HEK293 (cell line): ENCODE measurements around the gene ZKSCAN8.

Experiments used
- FEZF1 ChIP-seq: fragments of 450-650 bp; formaldehyde crosslinking; IDR thresholded peaks from 2 replicates; pipeline ENCODE4 v1.5.1; 2016; ENCODE audit warnings: missing biosample characterization, missing genetic modification characterization
- GLI2 ChIP-seq: fragments of 450-650 bp; formaldehyde crosslinking; IDR thresholded peaks from 2 replicates; pipeline ENCODE4; 2017; ENCODE audit warnings: missing biosample characterization, missing genetic modification characterization, low read depth, borderline replicate concordance
- GLIS1 ChIP-seq: fragments of 450-650 bp; formaldehyde crosslinking; IDR thresholded peaks from 2 replicates; pipeline ENCODE4 v1.5.1; 2016; ENCODE audit warnings: missing biosample characterization, missing genetic modification characterization
- HOXA7 ChIP-seq: sonication (generic); formaldehyde crosslinking; IDR thresholded peaks from 2 replicates; pipeline ENCODE4 v1.8.1; 2022; ENCODE audit warnings: missing genetic modification reagents, borderline replicate concordance
- HOXC10 ChIP-seq: sonication (generic); formaldehyde crosslinking; IDR thresholded peaks from 2 replicates; pipeline ENCODE4 v1.8.1; 2023; ENCODE audit warnings: mild to moderate bottlenecking, missing genetic modification reagents
- KLF7 ChIP-seq: fragments of 450-650 bp; formaldehyde crosslinking; IDR thresholded peaks from 2 replicates; pipeline ENCODE4 v1.5.1; 2016; ENCODE audit warnings: missing biosample characterization, missing genetic modification characterization, borderline replicate concordance
- KLF8 ChIP-seq: fragments of 450-650 bp; formaldehyde crosslinking; IDR thresholded peaks from 2 replicates; pipeline ENCODE4 v1.5.1; 2016; ENCODE audit warnings: missing biosample characterization, missing genetic modification characterization
- MYNN ChIP-seq: fragments of 450-650 bp; formaldehyde crosslinking; IDR thresholded peaks from 2 replicates; pipeline ENCODE4 v1.5.1; 2016; ENCODE audit warnings: missing biosample characterization, missing genetic modification characterization, borderline replicate concordance
- REPIN1 ChIP-seq: fragments of 450-650 bp; formaldehyde crosslinking; IDR thresholded peaks from 2 replicates; pipeline ENCODE4 v1.5.1; 2017; ENCODE audit warnings: missing biosample characterization, missing genetic modification characterization, low read depth
- SALL2 ChIP-seq: fragments of 450-650 bp; formaldehyde crosslinking; IDR thresholded peaks from 2 replicates; pipeline ENCODE4 v1.5.0; 2017; ENCODE audit warnings: missing biosample characterization, mild to moderate bottlenecking, missing genetic modification characterization, borderline replicate concordance
- SCRT1 ChIP-seq: fragments of 450-650 bp; formaldehyde crosslinking; IDR thresholded peaks from 2 replicates; pipeline ENCODE4 v1.5.1; 2016; ENCODE audit warnings: missing biosample characterization, missing genetic modification characterization, borderline replicate concordance
- SP7 ChIP-seq: fragments of 450-650 bp; formaldehyde crosslinking; IDR thresholded peaks from 2 replicates; pipeline ENCODE4 v1.5.1; 2016; ENCODE audit warnings: missing biosample characterization, missing genetic modification characterization
- ZNF132 ChIP-seq: fragments of 450-650 bp; formaldehyde crosslinking; IDR thresholded peaks from 2 replicates; pipeline ENCODE4 v1.5.1; 2017; ENCODE audit warnings: missing biosample characterization, missing genetic modification characterization, borderline replicate concordance
- ZNF174 ChIP-seq: fragments of 450-650 bp; formaldehyde crosslinking; IDR thresholded peaks from 2 replicates; pipeline ENCODE4 v1.5.0; 2017; ENCODE audit warnings: missing biosample characterization, mild to moderate bottlenecking, missing genetic modification characterization
- ZNF175 ChIP-seq: fragments of 450-650 bp; formaldehyde crosslinking; IDR thresholded peaks from 2 replicates; pipeline ENCODE4 v1.5.1; 2016; ENCODE audit warnings: missing biosample characterization, missing genetic modification characterization
- ZNF202 ChIP-seq: fragments of 450-650 bp; formaldehyde crosslinking; IDR thresholded peaks from 2 replicates; pipeline ENCODE4 v1.5.1; 2016; ENCODE audit warnings: missing biosample characterization, missing genetic modification characterization, borderline replicate concordance
- ZNF223 ChIP-seq: fragments of 450-650 bp; formaldehyde crosslinking; IDR thresholded peaks from 2 replicates; pipeline ENCODE4 v1.5.1; 2016; ENCODE audit warnings: missing biosample characterization, missing genetic modification characterization
- ZNF23 ChIP-seq: fragments of 450-650 bp; formaldehyde crosslinking; IDR thresholded peaks from 2 replicates; pipeline ENCODE4 v1.5.1; 2016; ENCODE audit warnings: missing biosample characterization, missing genetic modification characterization, borderline replicate concordance
- ZNF366 ChIP-seq: fragments of 450-650 bp; formaldehyde crosslinking; conservative IDR thresholded peaks from 2 replicates; pipeline ENCODE4 v1.5.1; 2016; ENCODE audit warnings: missing biosample characterization, missing genetic modification characterization
- ZNF394 ChIP-seq: fragments of 450-650 bp; formaldehyde crosslinking; IDR thresholded peaks from 2 replicates; pipeline ENCODE4 v1.5.1; 2016; ENCODE audit warnings: missing biosample characterization, missing genetic modification characterization, mild to moderate bottlenecking, moderate library complexity, borderline replicate concordance
- ZNF510 ChIP-seq: fragments of 450-650 bp; formaldehyde crosslinking; IDR thresholded peaks from 2 replicates; pipeline ENCODE4 v1.5.1; 2018; ENCODE audit warnings: mild to moderate bottlenecking, missing genetic modification characterization, missing biosample characterization; ENCODE audit not compliant: insufficient replicate concordance
- ZNF555 ChIP-seq: fragments of 450-650 bp; formaldehyde crosslinking; conservative IDR thresholded peaks from 2 replicates; pipeline ENCODE4 v1.5.1; 2017; ENCODE audit warnings: missing biosample characterization, mild to moderate bottlenecking, missing genetic modification characterization, inconsistent platforms
- ZNF623 ChIP-seq: fragments of 450-650 bp; formaldehyde crosslinking; IDR thresholded peaks from 2 replicates; pipeline ENCODE4 v1.5.1; 2016; ENCODE audit warnings: missing biosample characterization, missing genetic modification characterization
- ZNF830 ChIP-seq: fragments of 450-650 bp; IDR thresholded peaks from 2 replicates; pipeline ENCODE4 v1.5.0; 2018; ENCODE audit warnings: missing biosample characterization, missing genetic modification characterization, low read depth, mild to moderate bottlenecking, moderate library complexity
- ZSCAN16 ChIP-seq: fragments of 450-650 bp; formaldehyde crosslinking; IDR thresholded peaks from 2 replicates; pipeline ENCODE4 v1.5.1; 2016; ENCODE audit warnings: missing biosample characterization, missing genetic modification characterization
- TF ChIP-seq, protein P1 (sequence below): fragments of 450-650 bp; IDR thresholded peaks from 2 replicates; pipeline ENCODE4 v1.5.1; 2018; ENCODE audit warnings: missing biosample characterization, mild to moderate bottlenecking, missing genetic modification characterization
- TF ChIP-seq, protein P2 (sequence below): fragments of 450-650 bp; formaldehyde crosslinking; IDR thresholded peaks from 2 replicates; pipeline ENCODE4 v1.5.1; 2016; ENCODE audit warnings: missing biosample characterization, missing genetic modification characterization
- TF ChIP-seq, protein P3 (sequence below): fragments of 450-650 bp; formaldehyde crosslinking; IDR thresholded peaks from 2 replicates; pipeline ENCODE4 v1.5.1; 2016; ENCODE audit warnings: missing biosample characterization, missing genetic modification characterization
- TF ChIP-seq, protein P4 (sequence below): fragments of 450-650 bp; formaldehyde crosslinking; IDR thresholded peaks from 2 replicates; pipeline ENCODE4 v1.5.1; 2016; ENCODE audit warnings: missing biosample characterization, missing genetic modification characterization
- TF ChIP-seq, protein P5 (sequence below): fragments of 450-650 bp; formaldehyde crosslinking; IDR thresholded peaks from 2 replicates; pipeline ENCODE4 v1.5.1; 2016; ENCODE audit warnings: missing biosample characterization, missing genetic modification characterization

ZKSCAN8 gene

DNA sequence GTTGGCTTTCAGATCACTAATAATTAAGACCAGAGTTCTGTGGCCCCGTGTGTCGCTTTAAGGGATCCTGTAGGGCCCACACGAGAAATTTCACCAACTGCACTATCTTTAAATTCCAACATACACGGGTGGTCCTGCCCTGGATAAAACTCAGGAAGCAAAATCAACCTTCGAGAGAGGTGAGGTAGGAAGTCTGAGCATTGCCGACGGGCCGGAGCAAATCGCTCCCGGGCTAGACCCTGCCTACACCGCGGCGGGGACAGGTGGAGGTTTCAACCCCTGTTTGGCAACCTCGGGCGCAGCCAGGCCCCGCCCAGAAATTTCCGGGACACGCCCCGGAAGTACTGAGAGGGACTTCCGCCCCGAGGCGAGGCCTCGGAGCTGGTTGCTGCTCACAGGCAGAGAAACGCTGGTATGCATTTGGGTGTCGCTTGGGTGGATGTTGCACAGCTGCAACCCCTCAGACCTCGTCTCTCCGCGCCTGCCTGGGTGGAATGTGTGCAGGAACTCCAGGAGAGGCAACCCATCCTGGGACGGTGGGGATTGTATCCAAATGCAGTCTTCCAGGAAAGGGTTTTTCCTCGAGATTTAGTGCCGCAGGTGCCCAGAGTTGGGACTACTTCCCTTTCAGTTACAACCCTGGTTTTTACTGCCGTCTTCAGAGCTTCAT lies 19.9 kb downstream of the ZKSCAN8 start (continued):
- TF ChIP-seq, protein P1, sequence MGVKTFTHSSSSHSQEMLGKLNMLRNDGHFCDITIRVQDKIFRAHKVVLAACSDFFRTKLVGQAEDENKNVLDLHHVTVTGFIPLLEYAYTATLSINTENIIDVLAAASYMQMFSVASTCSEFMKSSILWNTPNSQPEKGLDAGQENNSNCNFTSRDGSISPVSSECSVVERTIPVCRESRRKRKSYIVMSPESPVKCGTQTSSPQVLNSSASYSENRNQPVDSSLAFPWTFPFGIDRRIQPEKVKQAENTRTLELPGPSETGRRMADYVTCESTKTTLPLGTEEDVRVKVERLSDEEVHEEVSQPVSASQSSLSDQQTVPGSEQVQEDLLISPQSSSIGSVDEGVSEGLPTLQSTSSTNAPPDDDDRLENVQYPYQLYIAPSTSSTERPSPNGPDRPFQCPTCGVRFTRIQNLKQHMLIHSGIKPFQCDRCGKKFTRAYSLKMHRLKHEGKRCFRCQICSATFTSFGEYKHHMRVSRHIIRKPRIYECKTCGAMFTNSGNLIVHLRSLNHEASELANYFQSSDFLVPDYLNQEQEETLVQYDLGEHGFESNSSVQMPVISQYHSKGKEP, result no peak
- no peak for TF ChIP-seq FEZF1 (tag by site-specific recombination)
- TF ChIP-seq ZNF510 (tag by site-specific recombination), result no peak
- TF ChIP-seq MYNN (tag by site-specific recombination), result no peak
- TF ChIP-seq ZNF132 (tag by site-specific recombination), result no peak
- TF ChIP-seq GLI2 (tag by site-specific recombination), result no peak
- no peak for TF ChIP-seq ZNF175 (tag by site-specific recombination)
- TF ChIP-seq, protein P2, sequence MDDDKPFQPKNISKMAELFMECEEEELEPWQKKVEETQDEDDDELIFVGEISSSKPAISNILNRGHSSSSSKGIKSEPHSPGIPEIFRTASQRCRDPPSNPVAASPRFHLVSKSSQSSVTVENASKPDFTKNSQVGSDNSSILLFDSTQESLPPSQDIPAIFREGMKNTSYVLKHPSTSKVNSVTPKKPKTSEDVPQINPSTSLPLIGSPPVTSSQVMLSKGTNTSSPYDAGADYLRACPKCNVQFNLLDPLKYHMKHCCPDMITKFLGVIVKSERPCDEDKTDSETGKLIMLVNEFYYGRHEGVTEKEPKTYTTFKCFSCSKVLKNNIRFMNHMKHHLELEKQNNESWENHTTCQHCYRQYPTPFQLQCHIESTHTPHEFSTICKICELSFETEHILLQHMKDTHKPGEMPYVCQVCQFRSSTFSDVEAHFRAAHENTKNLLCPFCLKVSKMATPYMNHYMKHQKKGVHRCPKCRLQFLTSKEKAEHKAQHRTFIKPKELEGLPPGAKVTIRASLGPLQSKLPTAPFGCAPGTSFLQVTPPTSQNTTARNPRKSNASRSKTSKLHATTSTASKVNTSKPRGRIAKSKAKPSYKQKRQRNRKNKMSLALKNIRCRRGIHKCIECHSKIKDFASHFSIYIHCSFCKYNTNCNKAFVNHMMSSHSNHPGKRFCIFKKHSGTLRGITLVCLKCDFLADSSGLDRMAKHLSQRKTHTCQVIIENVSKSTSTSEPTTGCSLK, result no peak
- no peak for TF ChIP-seq SALL2 (tag by site-specific recombination)
- no peak for TF ChIP-seq ZNF223 (tag by site-specific recombination)
- no peak for TF ChIP-seq ZNF394
- TF ChIP-seq, protein P3, sequence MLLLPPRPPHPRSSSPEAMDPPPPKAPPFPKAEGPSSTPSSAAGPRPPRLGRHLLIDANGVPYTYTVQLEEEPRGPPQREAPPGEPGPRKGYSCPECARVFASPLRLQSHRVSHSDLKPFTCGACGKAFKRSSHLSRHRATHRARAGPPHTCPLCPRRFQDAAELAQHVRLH (tag by site-specific recombination), result no peak
- TF ChIP-seq SP7 (tag by site-specific recombination), result peak; percentile 58
- no peak for TF ChIP-seq ZNF830 (tag by site-specific recombination)
- TF ChIP-seq, protein P4, sequence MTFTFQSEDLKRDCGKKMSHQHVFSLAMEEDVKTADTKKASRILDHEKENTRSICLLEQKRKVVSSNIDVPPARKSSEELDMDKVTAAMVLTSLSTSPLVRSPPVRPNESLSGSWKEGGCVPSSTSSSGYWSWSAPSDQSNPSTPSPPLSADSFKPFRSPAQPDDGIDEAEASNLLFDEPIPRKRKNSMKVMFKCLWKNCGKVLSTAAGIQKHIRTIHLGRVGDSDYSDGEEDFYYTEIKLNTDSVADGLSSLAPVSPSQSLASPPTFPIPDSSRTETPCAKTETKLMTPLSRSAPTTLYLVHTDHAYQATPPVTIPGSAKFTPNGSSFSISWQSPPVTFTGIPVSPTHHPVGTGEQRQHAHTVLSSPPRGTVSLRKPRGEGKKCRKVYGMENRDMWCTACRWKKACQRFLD, result no peak
- TF ChIP-seq ZNF555 (tag by site-specific recombination), result no peak
- TF ChIP-seq HOXC10 (CRISPR knock-in tag), result no peak
- no peak for TF ChIP-seq ZNF366 (tag by site-specific recombination)
- TF ChIP-seq, protein P5, sequence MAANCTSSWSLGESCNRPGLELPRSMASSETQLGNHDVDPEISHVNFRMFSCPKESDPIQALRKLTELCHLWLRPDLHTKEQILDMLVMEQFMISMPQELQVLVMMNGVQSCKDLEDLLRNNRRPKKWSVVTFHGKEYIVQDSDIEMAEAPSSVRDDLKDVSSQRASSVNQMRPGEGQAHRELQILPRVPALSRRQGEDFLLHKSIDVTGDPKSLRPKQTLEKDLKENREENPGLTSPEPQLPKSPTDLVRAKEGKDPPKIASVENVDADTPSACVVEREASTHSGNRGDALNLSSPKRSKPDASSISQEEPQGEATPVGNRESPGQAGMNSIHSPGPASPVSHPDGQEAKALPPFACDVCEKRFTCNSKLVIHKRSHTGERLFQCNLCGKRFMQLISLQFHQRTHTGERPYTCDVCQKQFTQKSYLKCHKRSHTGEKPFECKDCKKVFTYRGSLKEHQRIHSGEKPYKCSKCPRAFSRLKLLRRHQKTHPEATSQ (tag by site-specific recombination), result no peak
- no peak for TF ChIP-seq ZNF23 (tag by site-specific recombination)
- TF ChIP-seq ZNF174 (tag by site-specific recombination), result no peak
- no peak for TF ChIP-seq REPIN1 (tag by site-specific recombination)
- no peak for TF ChIP-seq KLF7 (tag by site-specific recombination)
- TF ChIP-seq SCRT1 (tag by site-specific recombination), result no peak
- peak; percentile 86 for TF ChIP-seq KLF8 (tag by site-specific recombination)
- TF ChIP-seq ZNF623 (tag by site-specific recombination), result no peak
- no peak for TF ChIP-seq ZSCAN16
- no peak for TF ChIP-seq ZNF202 (tag by site-specific recombination)
- TF ChIP-seq HOXA7, result no peak
- no peak for TF ChIP-seq GLIS1 (tag by site-specific recombination)
